DOHH2 (cell line): ENCODE measurements around the gene SIGLEC15.

Experiments
- H3F3A ChIP-seq: fragments of 200-600 bp; sonication (generic), shearing (Covaris generic); 2 replicates; pipeline ENCODE4 v1.6.0; 2016; ENCODE audit warnings: antibody characterized with exemption, mild to moderate bottlenecking; ENCODE audit not compliant: control insufficient read depth, insufficient read depth
- H3K27ac ChIP-seq: fragments of 200-600 bp; sonication (generic); 2 replicates; pipeline ENCODE4 v1.5.1; 2014; ENCODE audit warnings: low read depth, mild to moderate bottlenecking, low read length, moderate library complexity
- H3K27me3 ChIP-seq: fragments of 200-600 bp; sonication (generic); 2 replicates; pipeline ENCODE4 v1.6.1; 2014; ENCODE audit warnings: mild to moderate bottlenecking, low read length, mixed read lengths; ENCODE audit not compliant: control insufficient read depth
- H3K36me3 ChIP-seq: fragments of 200-600 bp; sonication (generic); 2 replicates; pipeline ENCODE4 v1.6.1; 2014; ENCODE audit warnings: mild to moderate bottlenecking, low read length, moderate library complexity, mixed read lengths; ENCODE audit not compliant: control insufficient read depth
- H3K4me1 ChIP-seq: fragments of 200-600 bp; sonication (generic); 2 replicates; pipeline ENCODE4 v1.6.1; 2014; ENCODE audit warnings: mild to moderate bottlenecking, low read length, mixed read lengths; ENCODE audit not compliant: control insufficient read depth
- H3K4me2 ChIP-seq: fragments of 200-600 bp; sonication (generic); 2 replicates; pipeline ENCODE4 v1.6.0; 2014; ENCODE audit warnings: mild to moderate bottlenecking, low read length, moderate library complexity
- H3K4me3 ChIP-seq: fragments of 200-600 bp; sonication (generic); 2 replicates; pipeline ENCODE4 v1.5.1; 2014; ENCODE audit warnings: mild to moderate bottlenecking, low read length, mixed read lengths
- H3K79me2 ChIP-seq: fragments of 200-600 bp; sonication (generic); 2 replicates; pipeline ENCODE4 v1.6.1; 2014; ENCODE audit warnings: mild to moderate bottlenecking, low read length, mixed read lengths; ENCODE audit not compliant: control insufficient read depth
- H3K9me2 ChIP-seq: fragments of 200-600 bp; sonication (generic); replicated peaks from 2 replicates; pipeline ENCODE4 v1.6.1; 2014; ENCODE audit warnings: mild to moderate bottlenecking, low read length, mixed read lengths; ENCODE audit not compliant: control insufficient read depth
- H3K9me3 ChIP-seq: fragments of 200-600 bp; sonication (generic); 2 replicates; pipeline ENCODE4 v1.6.1; 2014; ENCODE audit warnings: antibody characterized with exemption, low read length, mixed read lengths; ENCODE audit not compliant: control insufficient read depth, insufficient read depth
- H4K20me1 ChIP-seq: fragments of 200-600 bp; sonication (generic); 2 replicates; pipeline ENCODE4 v1.6.0; 2014; ENCODE audit warnings: low read depth, mild to moderate bottlenecking, antibody characterized with exemption, low read length, moderate library complexity; ENCODE audit not compliant: control insufficient read depth, insufficient read depth
- CTCF ChIP-seq: fragments of 200-600 bp; sonication (generic); IDR thresholded peaks from one replicate; pipeline ENCODE4 v1.5.1; 2014; ENCODE audit warnings: antibody characterized with exemption, mild to moderate bottlenecking, low read depth, low read length; ENCODE audit not compliant: poor library complexity, severe bottlenecking
- EZH2phosphoT487 ChIP-seq: fragments of 200-600 bp; sonication (generic); IDR thresholded peaks from 2 replicates; pipeline ENCODE4 v1.6.1; 2017; ENCODE audit warnings: borderline replicate concordance, mild to moderate bottlenecking, antibody characterized with exemption, low read length, moderate library complexity, mixed read lengths

The SIGLEC15 gene

GRCh38 chr18:45780568-45780967 lies 44.9 kb upstream of the SIGLEC15 start:
- no peak overlapping the region for H3K4me2 ChIP-seq
- H3K9me2 ChIP-seq = no peaks in the 10 kb centered on the region
- H4K20me1 ChIP-seq = no peaks in the 10 kb centered on the region
- TF ChIP-seq EZH2phosphoT487 (no peak), CTCF (no peak)
- H3K79me2 ChIP-seq = no peaks in the 10 kb centered on the region
- no peak overlapping the region for H3K4me3 ChIP-seq
- H3K36me3 ChIP-seq = no peaks in the 10 kb centered on the region
- H3K27me3 ChIP-seq = peaks cover 11% of the 10 kb centered on the region
- H3F3A ChIP-seq = no peaks in the 10 kb centered on the region
- H3K4me1 ChIP-seq = no peaks in the 10 kb centered on the region
- no peak overlapping the region for H3K27ac ChIP-seq
- H3K9me3 ChIP-seq = no peaks in the 10 kb centered on the region

- Histone ChIP-seq H3K9me3 (no peaks in the 10 kb centered on the region), H3K4me3 (no peak overlapping the region), H3K4me2 (no peak overlapping the region), H3K79me2 (no peaks in the 10 kb centered on the region), H3K27me3 (peaks cover 5% of the 10 kb centered on the region), H3F3A (no peaks in the 10 kb centered on the region), H3K27ac (no peak overlapping the region), H3K4me1 (no peaks in the 10 kb centered on the region), H4K20me1 (no peaks in the 10 kb centered on the region), H3K36me3 (no peaks in the 10 kb centered on the region), H3K9me2 (no peaks in the 10 kb centered on the region)
- TF ChIP-seq CTCF (no peak), EZH2phosphoT487 (no peak)
These were observed 42.8 kb upstream of the SIGLEC15 start for GRCh38 chr18:45782662-45783061.

GRCh38 chr18:45783097-45784075 lies 42.1 kb upstream of the SIGLEC15 start:
- no peaks in the 10 kb centered on the region for H3K79me2 ChIP-seq
- H3K9me2 ChIP-seq = no peaks in the 10 kb centered on the region
- no peak overlapping the region for H3K4me2 ChIP-seq
- no peaks in the 10 kb centered on the region for H3F3A ChIP-seq
- no peaks in the 10 kb centered on the region for H3K36me3 ChIP-seq
- H3K27me3 ChIP-seq = peaks cover 5% of the 10 kb centered on the region
- H3K27ac ChIP-seq = no peak overlapping the region
- H3K4me3 ChIP-seq = no peak overlapping the region
- no peaks in the 10 kb centered on the region for H4K20me1 ChIP-seq
- no peaks in the 10 kb centered on the region for H3K9me3 ChIP-seq
- H3K4me1 ChIP-seq = no peaks in the 10 kb centered on the region
- TF ChIP-seq CTCF = no peak
- TF ChIP-seq EZH2phosphoT487 = no peak
